CD4-positive, alpha-beta memory T cell (primary cell): ENCODE measurements around the gene PPFIA1. TPM values are rescaled to one million over a fixed set of nuclear protein-coding genes. Genes with fewer than 3 reads are reported as not detected.
"Not testable (repeated sequence)": the region's sequence is repeated elsewhere in the genome, so short reads cannot be mapped to it uniquely, and the experiment has no call there.

Source experiments
- CTCF ChIA-PET: fragments of 350-600 bp; sonication (Branson Sonifier 250); formaldehyde crosslinking; loops from one replicate; lab custom pipeline; 2021; ENCODE audit warnings: inconsistent platforms; ENCODE audit not compliant: partially characterized antibody; lab: Charles Lee
- POLR2A ChIA-PET: fragments of 350-600 bp; sonication (Branson Sonifier 250); formaldehyde crosslinking; loops from one replicate; lab custom pipeline; 2021; ENCODE audit not compliant: partially characterized antibody; lab: Charles Lee
- DNase-seq, 5 donors: peaks; one replicate each; pipeline versions ENCODE4 v3.0.0 to v3.0.0-alpha.2; 2020 to 2022; ENCODE audit warnings: mixed read lengths in 1 of 5
- H3K27ac ChIP-seq: one replicate; pipeline ENCODE4 v1.7.0; 2013; ENCODE audit warnings: low read depth, low read length
- H3K27me3 ChIP-seq: 2 replicates; pipeline ENCODE4 v1.7.0; 2013; ENCODE audit warnings: mild to moderate bottlenecking, low read length, moderate library complexity; ENCODE audit not compliant: insufficient read depth
- H3K36me3 ChIP-seq: 2 replicates; pipeline ENCODE4 v1.7.0; 2013; ENCODE audit warnings: mild to moderate bottlenecking, low read length, moderate library complexity; ENCODE audit not compliant: insufficient read depth
- H3K4me1 ChIP-seq: 2 replicates; pipeline ENCODE4 v1.7.0; 2013; ENCODE audit warnings: mild to moderate bottlenecking, low read length, moderate library complexity; ENCODE audit not compliant: insufficient read depth
- H3K4me3 ChIP-seq, 2 donors: one replicate each; pipeline ENCODE4 v1.7.0; 2013; ENCODE audit warnings: low read length in 2 of 2, mild to moderate bottlenecking in 1 of 2
- H3K9me3 ChIP-seq, 2 donors: one replicate each; pipeline ENCODE4 v1.7.0; 2013; ENCODE audit warnings: low read length in 2 of 2, control low read depth in 1 of 2; ENCODE audit not compliant: control insufficient read depth in 1 of 2
- H3K27ac Mint-ChIP-seq, 7 donors: one replicate each; pipeline ENCODE4 v1.8.0; 2020 to 2021; ENCODE audit warnings: mixed read lengths in 7 of 7, mild to moderate bottlenecking in 6 of 7, inconsistent platforms in 3 of 7, moderate library complexity in 3 of 7
- H3K27me3 Mint-ChIP-seq, 2 donors: one replicate each; pipeline ENCODE4 v1.8.0; 2020 to 2021; ENCODE audit warnings: mixed read lengths in 2 of 2
- H3K36me3 Mint-ChIP-seq, 2 donors: one replicate each; pipeline ENCODE4 v1.8.0; 2020 to 2021; ENCODE audit warnings: mixed read lengths in 2 of 2, inconsistent platforms in 1 of 2, mild to moderate bottlenecking in 1 of 2
- H3K4me1 Mint-ChIP-seq, 4 donors: one replicate each; pipeline ENCODE4 v1.8.0; 2020 to 2021; ENCODE audit warnings: mixed read lengths in 4 of 4, mild to moderate bottlenecking in 1 of 4
- H3K4me3 Mint-ChIP-seq, 8 donors: one replicate each; pipeline ENCODE4 v1.8.0; 2020 to 2021; ENCODE audit warnings: mixed read lengths in 8 of 8, mild to moderate bottlenecking in 7 of 8, moderate library complexity in 6 of 8, inconsistent platforms in 3 of 8
- H3K9me3 Mint-ChIP-seq, 8 donors: one replicate each; pipeline ENCODE4 v1.8.0; 2020 to 2021; ENCODE audit warnings: mixed read lengths in 8 of 8, mild to moderate bottlenecking in 5 of 8, inconsistent platforms in 3 of 8, moderate library complexity in 1 of 8
- intact Hi-C: fragments of 100-400 bp; cut with micrococcal nuclease; formaldehyde crosslinking; loops from one replicate; pipeline ENCODE4 v1.15.1; 2023
- polyA plus RNA-seq, 2 donors: library from polyadenylated mRNA; unstranded; fragments of 300-500 nt; fragmentation: Illumina TruSeq; gene quantifications; one replicate each; pipeline ENCODE4 v1.2.3, GENCODE V29; 2021
- total RNA-seq, 2 experiments: library from RNA; stranded (reverse); gene quantifications; one replicate each; pipeline ENCODE4 v1.2.3, GENCODE V29; 2021

PPFIA1 gene
- total and polyA plus RNA-seq, 4 experiments from 2014 or later: 4.3 to 54.8 (median 35.8) TPM

DNA sequence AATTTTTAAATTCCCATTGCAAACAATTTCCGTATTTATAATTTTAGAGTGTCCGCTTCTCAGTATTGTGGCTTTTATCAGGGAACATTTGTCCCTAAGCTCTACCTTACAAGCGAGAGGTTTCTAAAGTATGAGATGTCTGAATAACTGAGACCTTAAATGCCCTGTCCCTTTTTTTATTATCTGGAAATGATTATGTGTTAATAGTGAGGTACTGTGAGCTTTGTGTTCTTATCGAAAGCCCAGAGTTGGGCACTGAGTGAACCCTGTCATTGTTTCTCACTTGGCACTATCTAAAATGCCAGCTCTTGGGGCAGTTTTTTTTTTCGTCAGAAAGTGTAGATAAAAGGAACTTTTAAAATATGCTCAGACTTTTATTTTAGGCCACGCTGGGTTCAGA, 137.3 kb downstream of the PPFIA1 start:
- Mint-ChIP-seq H3K4me3 (no peak overlapping the region), H3K27ac (no peak overlapping the region), H3K27me3 (no peaks in the 10 kb centered on the region), H3K9me3 (no peaks in the 10 kb centered on the region), H3K36me3 (no peaks in the 10 kb centered on the region), H3K4me1 (peaks cover 0 to 1% (median 0%) of the 10 kb centered on the region in 4 donors)
- intact Hi-C loops: no loop called here
- Histone ChIP-seq H3K36me3 (no peaks in the 10 kb centered on the region), H3K9me3 (no peaks in the 10 kb centered on the region), H3K4me1 (no peaks in the 10 kb centered on the region), H3K27ac (no peak overlapping the region), H3K27me3 (no peaks in the 10 kb centered on the region), H3K4me3 (no peak overlapping the region)
- ChIA-PET POLR2A (no interaction called here), CTCF (no interaction called here)
- DNase-seq: no peak

DNA sequence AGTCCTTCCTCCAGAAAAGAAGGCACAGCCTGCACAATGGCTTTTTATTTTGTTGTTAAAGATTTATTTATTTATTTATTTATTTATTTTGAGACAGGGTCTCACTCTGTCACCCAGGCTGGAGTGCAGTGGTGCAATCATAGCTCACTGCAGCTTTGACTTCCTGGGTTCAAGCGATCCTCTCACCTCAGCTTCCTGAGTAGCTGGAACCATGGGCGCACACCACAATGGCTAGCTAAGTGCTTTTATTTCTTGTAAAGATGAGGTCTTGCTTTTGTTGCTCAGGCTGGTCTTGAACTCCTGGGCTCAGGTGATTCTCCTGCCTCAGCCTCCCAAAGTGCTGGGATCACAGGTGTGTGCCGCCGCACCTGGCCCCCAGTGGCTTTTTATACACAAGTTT, 137.8 kb downstream of the PPFIA1 start:
- H3K36me3 ChIP-seq, H3K4me3 Mint-ChIP-seq, H3K27ac Mint-ChIP-seq, H3K9me3 Mint-ChIP-seq, POLR2A ChIA-PET, CTCF ChIA-PET, H3K4me1 ChIP-seq, H3K4me1 Mint-ChIP-seq, H3K9me3 ChIP-seq, H3K27me3 Mint-ChIP-seq, intact Hi-C loops, DNase-seq, H3K36me3 Mint-ChIP-seq, H3K27me3 ChIP-seq, H3K27ac ChIP-seq, H3K4me3 ChIP-seq: not testable (repeated sequence)

DNA sequence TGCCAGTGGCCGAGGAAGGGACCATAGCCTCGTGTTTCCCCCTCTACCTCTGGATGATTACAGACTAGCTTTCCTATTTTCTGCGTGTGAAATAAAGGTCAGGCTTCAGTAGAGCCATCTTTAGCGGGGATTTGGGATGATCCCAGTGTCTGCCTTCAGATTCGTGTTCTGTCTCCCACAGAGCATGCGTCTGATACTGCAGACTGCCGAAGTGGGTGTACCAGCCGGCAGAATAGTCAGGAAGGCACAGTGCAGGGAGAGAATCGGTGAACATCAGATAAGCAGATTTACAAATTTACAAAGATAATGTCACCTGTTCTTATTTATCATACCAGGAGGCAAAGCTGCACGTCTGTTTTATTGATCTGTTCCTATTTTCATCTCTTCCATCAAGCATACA, 138.9 kb downstream of the PPFIA1 start:
- Mint-ChIP-seq H3K27me3 (no peaks in the 10 kb centered on the region), H3K4me1 (peaks cover 0 to 1% (median 0%) of the 10 kb centered on the region in 4 donors), H3K36me3 (no peaks in the 10 kb centered on the region), H3K9me3 (no peaks in the 10 kb centered on the region), H3K4me3 (no peak overlapping the region), H3K27ac (no peak overlapping the region)
- ChIA-PET POLR2A (no interaction called here), CTCF (no interaction called here)
- Histone ChIP-seq H3K27ac (no peak overlapping the region), H3K9me3 (no peaks in the 10 kb centered on the region), H3K36me3 (no peaks in the 10 kb centered on the region), H3K4me1 (no peaks in the 10 kb centered on the region), H3K27me3 (no peaks in the 10 kb centered on the region), H3K4me3 (no peak overlapping the region)
- intact Hi-C loops: no loop called here
- DNase-seq: no peak

DNA sequence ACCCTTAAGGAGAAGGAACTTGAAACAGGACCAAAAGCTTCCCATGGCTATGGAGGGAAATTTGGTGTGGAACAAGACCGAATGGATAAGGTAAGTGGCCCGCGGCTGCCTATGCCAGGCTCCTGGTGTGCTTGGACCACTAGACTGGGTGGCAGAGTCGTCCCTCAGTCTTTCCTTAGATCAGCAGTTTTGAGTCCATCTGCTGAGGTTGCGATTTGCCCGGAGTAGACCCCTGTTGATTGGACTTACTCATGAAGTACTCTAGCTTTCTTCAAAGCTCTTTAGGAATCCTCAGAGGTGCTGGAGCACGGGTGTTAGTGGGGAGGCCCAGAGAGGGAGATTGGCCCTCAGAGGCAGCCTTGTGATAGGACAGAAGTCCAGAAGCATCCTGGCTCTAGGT, 139.4 kb downstream of the PPFIA1 start:
- intact Hi-C loops: no loop called here
- Histone ChIP-seq H3K27ac (no peak overlapping the region), H3K9me3 (no peaks in the 10 kb centered on the region), H3K27me3 (no peaks in the 10 kb centered on the region), H3K4me3 (no peak overlapping the region), H3K36me3 (no peaks in the 10 kb centered on the region), H3K4me1 (no peaks in the 10 kb centered on the region)
- no peaks in the 10 kb centered on the region for H3K36me3 Mint-ChIP-seq
- H3K27me3 Mint-ChIP-seq: no peaks in the 10 kb centered on the region
- no peaks in the 10 kb centered on the region for H3K9me3 Mint-ChIP-seq
- no peak overlapping the region for H3K4me3 Mint-ChIP-seq
- H3K4me1 Mint-ChIP-seq: peaks cover 0 to 1% (median 0%) of the 10 kb centered on the region in 4 donors
- POLR2A ChIA-PET: no interaction called here
- DNase-seq: no peak
- H3K27ac Mint-ChIP-seq: no peak overlapping the region
- CTCF ChIA-PET: no interaction called here

DNA sequence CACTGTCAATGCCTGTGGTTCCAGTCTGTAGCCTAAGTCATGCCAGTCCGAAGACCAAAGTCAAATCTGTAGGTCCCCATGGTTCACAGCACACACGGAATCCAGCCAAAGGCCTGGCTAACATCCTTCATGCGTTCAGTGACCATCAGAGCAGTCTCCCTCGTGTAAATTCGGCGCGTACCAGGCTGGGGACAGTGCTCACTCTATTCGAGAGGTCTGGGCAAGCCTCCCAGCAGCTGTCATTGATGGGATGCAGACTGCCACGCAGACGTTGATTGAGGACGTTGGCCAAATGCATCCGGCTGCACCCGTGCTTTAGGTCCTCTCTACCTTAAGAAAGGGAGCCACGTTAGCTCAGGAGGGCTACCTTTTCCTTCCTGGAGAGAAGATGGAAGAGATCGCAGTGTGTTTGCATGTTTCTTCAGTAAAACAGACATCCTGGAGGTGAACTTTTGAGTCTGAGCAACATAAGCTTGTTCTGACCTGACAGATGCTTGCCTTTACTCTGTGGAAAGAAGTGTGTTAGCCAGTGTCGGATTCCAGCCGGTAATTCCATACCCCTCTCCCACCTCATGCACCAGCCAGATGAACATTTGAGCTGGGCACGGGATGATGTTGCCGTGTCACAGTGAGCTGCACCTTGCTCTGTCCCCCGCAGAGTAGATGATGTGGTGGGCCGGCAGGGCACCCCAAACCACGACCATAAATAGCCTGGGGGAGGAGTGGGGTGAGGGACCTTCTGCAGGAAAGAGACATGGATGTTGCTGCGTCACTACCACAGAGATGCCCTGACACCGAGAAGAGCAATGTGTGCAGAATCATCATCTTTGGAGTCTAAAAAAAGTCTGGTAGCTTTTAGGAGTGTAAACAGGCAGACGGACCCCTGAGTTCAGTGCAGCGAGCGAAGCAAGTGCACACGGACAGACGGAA, 140.1 kb downstream of the PPFIA1 start:
- no peaks in the 10 kb centered on the region for H3K27me3 ChIP-seq
- H3K9me3 ChIP-seq: no peaks in the 10 kb centered on the region
- H3K36me3 ChIP-seq: no peaks in the 10 kb centered on the region
- ChIA-PET POLR2A (no interaction called here), CTCF (no interaction called here)
- H3K4me3 ChIP-seq: no peak overlapping the region
- H3K4me1 Mint-ChIP-seq: no peaks in the 10 kb centered on the region
- H3K4me3 Mint-ChIP-seq: no peak overlapping the region
- no peaks in the 10 kb centered on the region for H3K4me1 ChIP-seq
- intact Hi-C loops: no loop called here
- no peaks in the 10 kb centered on the region for H3K27me3 Mint-ChIP-seq
- DNase-seq: no peak
- no peaks in the 10 kb centered on the region for H3K9me3 Mint-ChIP-seq
- H3K27ac Mint-ChIP-seq: no peak overlapping the region
- H3K36me3 Mint-ChIP-seq: no peaks in the 10 kb centered on the region
- no peak overlapping the region for H3K27ac ChIP-seq

DNA sequence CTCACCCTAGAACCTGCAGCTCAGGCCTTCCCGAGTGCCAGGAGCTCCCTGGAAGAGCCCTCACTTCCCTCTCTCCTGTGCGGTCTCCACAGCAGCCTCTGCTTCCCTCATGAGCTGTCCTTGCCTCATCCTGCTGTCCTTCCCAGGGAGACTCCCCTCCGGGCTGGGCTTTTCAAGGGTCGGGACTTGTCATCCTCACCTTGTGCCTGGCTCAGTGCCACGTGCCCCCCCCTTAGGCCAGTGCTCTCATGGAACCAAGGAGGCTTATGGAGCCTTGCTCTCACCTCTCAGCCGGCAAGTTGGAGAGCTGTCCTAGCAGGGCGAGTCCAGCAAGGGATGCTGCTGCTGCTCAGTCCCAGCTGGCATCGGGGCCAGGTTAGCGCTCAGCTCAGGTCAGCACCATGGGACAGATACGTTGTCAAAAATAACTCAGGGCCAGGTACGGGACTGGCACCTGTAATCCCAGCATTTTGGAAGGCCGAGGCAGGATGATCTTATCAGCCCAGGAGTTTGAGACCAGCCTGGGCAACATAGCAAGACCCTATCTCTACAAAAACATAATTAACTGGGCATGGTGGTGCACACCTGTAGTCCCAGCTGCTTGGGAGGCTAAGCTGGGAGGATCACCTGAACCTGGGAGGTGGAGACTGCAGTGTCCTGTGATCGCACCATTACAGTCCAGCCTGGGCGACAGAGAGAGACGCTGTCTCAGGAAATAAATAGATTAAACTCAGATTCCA, 141.4 kb downstream of the PPFIA1 start:
- Histone ChIP-seq H3K27ac (no peak overlapping the region), H3K4me3 (no peak overlapping the region), H3K27me3 (no peaks in the 10 kb centered on the region), H3K36me3 (no peaks in the 10 kb centered on the region), H3K4me1 (no peaks in the 10 kb centered on the region), H3K9me3 (no peaks in the 10 kb centered on the region)
- no peak overlapping the region for H3K4me3 Mint-ChIP-seq
- intact Hi-C loops: no loop called here
- no peaks in the 10 kb centered on the region for H3K9me3 Mint-ChIP-seq
- H3K27ac Mint-ChIP-seq: no peak overlapping the region
- H3K27me3 Mint-ChIP-seq: no peaks in the 10 kb centered on the region
- H3K36me3 Mint-ChIP-seq: no peaks in the 10 kb centered on the region
- CTCF ChIA-PET: no interaction called here
- no peaks in the 10 kb centered on the region for H3K4me1 Mint-ChIP-seq
- POLR2A ChIA-PET: no interaction called here
- DNase-seq: no peak

DNA sequence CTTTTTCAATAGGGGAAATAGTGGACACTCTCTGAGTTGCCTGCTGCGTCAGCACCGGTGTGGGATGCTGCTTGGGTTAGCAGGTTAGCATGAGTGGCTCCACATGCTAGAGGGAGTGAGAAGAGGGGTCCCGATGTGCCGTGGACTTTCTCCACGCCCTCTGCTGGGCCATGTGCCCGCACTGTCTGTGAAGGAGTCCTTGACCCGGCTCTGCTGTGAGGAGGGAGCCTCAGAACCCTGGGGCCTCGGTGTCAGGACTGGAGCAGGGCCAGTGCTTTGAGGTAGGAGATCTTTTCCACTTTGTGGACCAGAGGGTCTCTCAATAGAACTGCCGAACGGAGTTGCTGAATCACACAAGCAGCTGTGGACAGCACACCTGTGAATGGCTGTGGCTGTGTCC, 142.7 kb downstream of the PPFIA1 start:
- intact Hi-C loops: no loop called here
- Mint-ChIP-seq H3K4me1 (no peaks in the 10 kb centered on the region), H3K9me3 (no peaks in the 10 kb centered on the region), H3K27ac (no peak overlapping the region), H3K27me3 (no peaks in the 10 kb centered on the region), H3K4me3 (no peak overlapping the region), H3K36me3 (no peaks in the 10 kb centered on the region)
- Histone ChIP-seq H3K27me3 (no peaks in the 10 kb centered on the region), H3K27ac (no peak overlapping the region), H3K9me3 (no peaks in the 10 kb centered on the region), H3K4me1 (no peaks in the 10 kb centered on the region), H3K36me3 (no peaks in the 10 kb centered on the region), H3K4me3 (no peak overlapping the region)
- ChIA-PET POLR2A (no interaction called here), CTCF (no interaction called here)
- DNase-seq: no peak
